NCI-H1417 treated with DMSO at 0.1 percent for 48 hours (cell line): ENCODE measurements around the gene SMYD3.
"Not testable (repeated sequence)": the region's sequence is repeated elsewhere in the genome, so short reads cannot be mapped to it uniquely, and the experiment has no call there.

ENCODE experiments used
- DNase-seq: peaks from one replicate; lab custom pipeline; 2025; lab: John Stamatoyannopoulos, UW

Gene SMYD3

DNA sequence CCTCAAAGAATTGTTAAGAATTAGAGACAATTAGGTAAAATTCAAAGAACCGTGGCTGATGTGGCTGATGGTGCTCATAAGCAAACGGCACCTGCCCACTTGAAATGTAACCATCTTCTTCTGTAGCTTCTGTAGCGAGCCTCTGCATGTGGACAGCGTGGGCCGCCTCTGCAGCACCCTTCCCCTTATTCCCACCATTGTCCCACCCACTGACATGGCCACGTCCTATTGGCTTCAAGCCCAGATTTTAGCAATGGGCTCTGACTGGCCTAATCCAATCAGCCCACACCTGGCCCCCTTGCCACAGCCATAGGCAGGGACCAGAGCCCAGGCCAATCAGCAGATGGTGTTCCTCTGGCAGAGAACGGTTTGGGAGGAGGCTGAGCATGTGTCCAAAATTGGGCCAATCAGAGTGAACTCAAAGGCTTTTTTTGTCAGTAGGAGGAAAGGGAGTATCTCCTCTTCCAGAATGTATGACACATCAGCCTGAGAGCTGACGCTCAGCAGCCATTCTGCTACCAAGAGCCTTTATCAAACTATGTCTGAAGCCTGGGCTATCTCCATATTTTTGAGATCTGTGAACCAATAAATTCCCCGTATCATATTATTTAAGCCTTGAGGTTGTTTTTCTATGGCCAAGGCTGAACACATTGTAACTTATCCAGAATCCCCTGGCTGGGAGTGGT is 518.5 kb downstream of the SMYD3 start:
- no peak for DNase-seq

- no peak for DNase-seq
Measured at GRCh38 chr1:245987997-245988392, 519.1 kb downstream of the SMYD3 start.

DNA sequence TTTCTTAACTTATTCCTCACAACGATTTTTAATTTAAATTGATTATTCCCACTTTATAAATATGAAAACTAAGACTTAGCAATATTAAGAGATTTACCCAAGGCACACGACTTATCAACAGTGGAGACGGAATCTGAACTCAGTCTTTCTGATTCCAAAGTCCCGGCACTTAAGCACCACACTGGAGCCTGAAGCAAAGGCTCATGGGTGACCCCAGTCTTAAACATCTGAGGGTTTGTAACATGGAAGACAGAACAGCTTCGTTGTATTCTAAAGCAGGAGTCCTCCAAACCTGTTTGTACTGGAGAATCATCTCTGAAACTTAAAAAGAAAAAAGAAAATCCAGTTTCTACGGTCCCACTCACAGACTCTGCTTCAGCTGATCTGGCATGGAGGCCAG is 519.5 kb downstream of the SMYD3 start:
- no peak for DNase-seq

DNA sequence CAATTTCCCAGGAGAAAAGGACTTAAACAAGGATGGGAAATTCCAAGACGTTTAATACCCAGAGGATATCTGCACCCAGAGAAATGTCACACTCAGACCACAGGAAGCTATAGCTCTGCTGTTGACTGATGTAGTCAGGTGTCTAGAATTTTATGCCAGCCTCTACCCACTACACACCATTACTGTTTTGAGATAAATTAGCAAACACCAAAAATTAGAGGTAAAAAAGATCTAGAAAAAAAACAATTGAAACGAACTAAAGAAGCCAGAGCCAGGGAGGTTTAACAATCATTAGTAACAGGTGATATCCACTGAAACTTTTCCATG is 519.9 kb downstream of the SMYD3 start:
- DNase-seq, result no peak

GRCh38 chr1:245986404-245987218 is 520.5 kb downstream of the SMYD3 start:
- DNase-seq, result no peak

DNA sequence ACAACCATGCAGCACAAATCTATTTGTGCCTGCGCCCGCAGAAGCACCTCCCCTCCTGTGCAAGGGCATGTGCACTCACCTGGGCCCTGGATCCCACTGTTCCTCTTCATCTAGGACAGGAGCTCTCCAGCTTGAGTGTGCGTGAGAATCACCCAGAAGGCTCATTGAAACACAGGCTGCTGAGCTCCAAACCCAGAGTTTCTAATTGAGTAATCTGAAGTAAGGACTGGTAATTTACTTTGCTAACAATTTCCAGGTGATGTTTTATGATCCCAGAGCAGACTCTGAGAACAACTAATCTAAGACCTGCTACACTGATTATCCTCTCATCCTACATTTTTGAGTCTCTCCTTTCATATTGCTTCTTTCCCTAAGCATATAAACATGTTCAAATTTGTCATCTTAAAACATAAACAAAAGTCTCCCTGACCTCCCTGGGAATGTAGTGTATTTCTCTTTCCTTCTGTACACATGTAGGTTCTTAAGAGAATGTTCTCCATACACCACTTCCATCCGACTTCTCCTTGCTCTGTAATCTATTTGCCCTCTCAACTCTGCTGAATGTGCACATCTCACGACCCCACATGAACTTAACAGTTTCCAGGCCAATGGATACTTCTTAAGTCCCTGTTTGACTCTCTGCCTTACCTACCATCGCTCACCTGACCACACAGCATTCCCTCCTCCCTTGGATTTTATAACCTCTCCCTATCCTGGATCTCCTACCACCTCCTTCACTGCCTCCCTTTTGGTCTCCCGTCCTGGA is 522.5 kb downstream of the SMYD3 start:
- DNase-seq, result no peak

- DNase-seq, result no peak
Measured at GRCh38 chr1:245983294-245983967, 523.6 kb downstream of the SMYD3 start.

- no peak for DNase-seq
Measured at GRCh38 chr1:245979589-245979988, 527.5 kb downstream of the SMYD3 start.

- no peak for DNase-seq
Measured at GRCh38 chr1:245978915-245979314, 528.2 kb downstream of the SMYD3 start.

DNA sequence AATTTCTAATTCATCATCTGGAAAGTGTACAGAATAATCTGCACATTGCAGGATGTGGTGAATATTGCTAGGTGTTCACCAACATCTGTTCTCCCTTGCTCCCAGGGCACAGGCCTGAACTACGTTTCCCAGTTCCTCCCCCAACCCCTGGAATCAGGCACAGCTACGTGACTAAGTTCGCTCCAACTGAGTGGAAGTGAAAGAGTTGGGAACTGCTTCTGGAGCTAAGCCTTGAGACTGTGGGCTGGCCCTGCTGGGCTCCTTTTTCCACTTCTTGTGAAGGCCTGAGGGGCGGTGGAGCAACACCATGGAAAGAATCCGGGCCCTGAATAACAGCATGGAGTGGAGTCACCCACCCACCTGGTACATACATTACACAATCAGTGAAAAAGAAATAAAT is 534.6 kb downstream of the SMYD3 start:
- DNase-seq, result no peak

- no peak for DNase-seq
Measured at GRCh38 chr1:245971711-245972085, 535.4 kb downstream of the SMYD3 start.

DNA sequence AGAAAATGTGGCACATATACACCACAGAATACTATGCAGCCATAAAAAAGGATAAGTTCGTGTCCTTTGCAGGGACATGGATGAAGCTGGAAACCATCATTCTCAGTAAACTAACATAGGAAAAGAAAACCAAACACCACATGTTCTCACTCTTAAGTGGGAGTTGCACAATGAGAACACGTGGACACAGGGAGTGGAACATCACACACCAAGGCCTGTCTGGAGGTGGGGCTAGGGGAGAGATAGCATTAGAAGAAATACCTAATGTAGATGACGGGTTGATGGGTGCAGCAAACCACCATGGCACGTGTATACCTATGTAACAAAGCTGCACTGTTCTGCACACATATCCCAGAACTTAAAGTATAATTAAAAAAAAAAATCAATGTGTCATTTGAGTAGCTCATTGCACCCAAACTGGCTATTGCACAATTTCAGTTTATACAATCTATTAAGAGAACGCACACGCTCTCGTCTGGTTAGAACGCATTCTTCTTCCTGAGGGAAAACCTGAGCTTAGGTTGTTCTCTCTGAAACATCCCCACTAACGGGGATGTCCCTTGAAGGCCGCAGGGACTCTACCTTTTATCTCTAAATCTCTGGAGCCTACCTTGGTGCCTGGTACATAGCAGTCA is 535.9 kb downstream of the SMYD3 start:
- not testable (repeated sequence) for DNase-seq

- DNase-seq, result no peak
Measured at GRCh38 chr1:245969283-245969682, 537.8 kb downstream of the SMYD3 start.

DNA sequence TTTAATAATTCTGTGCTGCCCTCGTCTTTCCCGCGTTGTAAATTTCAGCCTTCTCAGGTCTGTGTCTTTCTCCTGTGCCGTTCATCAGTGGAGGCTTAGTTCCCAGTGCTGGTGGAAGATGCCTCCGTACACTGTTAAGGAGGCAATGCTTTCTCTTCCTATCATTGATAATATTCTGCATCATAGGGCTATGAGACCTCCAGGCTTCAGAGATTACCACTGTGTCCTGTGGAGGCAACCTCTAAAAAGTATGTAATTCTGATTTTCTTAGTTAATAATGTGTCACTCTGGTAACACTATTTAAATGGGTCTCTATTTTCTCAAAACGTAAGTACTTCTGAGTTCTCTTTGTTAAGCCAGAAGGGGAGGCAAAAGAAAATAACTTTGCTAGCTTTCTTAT is 538.3 kb downstream of the SMYD3 start:
- no peak for DNase-seq

GRCh38 chr1:245965398-245965797 is 541.7 kb downstream of the SMYD3 start:
- DNase-seq, result no peak

DNA sequence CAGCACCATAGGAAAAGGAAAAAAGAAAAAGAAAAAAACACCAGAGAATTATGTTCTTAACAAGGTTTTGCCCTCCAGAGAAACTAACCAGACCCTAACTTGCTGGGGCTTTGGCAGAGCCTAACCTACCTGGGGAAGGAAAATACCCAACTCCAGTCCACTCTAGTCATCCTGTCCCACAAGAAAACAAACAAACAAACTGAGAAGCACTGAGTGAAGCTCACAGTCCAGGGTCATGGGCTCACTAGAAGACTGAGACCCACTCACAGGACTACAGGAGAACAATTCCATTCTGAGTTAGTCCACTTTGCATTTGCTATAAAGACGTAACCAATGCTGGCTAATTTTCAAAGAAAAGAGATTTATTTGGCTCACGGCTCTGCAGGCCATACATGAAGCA is 543.4 kb downstream of the SMYD3 start:
- DNase-seq, result no peak

GRCh38 chr1:245962453-245962852 is 544.6 kb downstream of the SMYD3 start:
- DNase-seq, result no peak

- no peak for DNase-seq
Measured at GRCh38 chr1:245961137-245961540, 545.9 kb downstream of the SMYD3 start.

- DNase-seq, result no peak
Measured at GRCh38 chr1:245960171-245960570, 546.9 kb downstream of the SMYD3 start.

DNA sequence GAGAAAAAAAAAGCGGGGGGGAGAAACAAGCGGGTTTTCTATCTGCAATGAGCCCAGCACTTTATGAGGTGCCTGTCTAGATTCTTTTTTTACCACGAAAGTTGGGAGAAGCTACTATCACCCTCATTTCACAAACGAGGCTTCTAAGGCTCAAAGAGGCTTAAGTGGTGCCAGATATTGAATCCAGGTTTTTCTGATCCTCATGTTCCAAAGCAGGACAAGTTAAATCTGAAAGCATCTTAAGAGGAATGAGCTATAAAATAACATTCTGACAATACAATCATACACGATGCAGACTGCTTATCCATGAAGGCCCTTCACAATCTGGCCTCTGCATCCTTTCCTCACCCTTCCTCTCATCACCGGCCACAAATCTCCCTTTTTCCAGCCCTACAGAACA is 549.1 kb downstream of the SMYD3 start:
- DNase-seq, result no peak

- DNase-seq, result no peak
Measured at GRCh38 chr1:245957427-245957826, 549.7 kb downstream of the SMYD3 start.

- no peak for DNase-seq
Measured at GRCh38 chr1:245956225-245956624, 550.9 kb downstream of the SMYD3 start.
